HG03103 (cell line): ENCODE measurements around the gene GOLGA6A.

Experiments
- ATAC-seq: cut with Tn5 transposase; IDR thresholded peaks from one replicate; pipeline ENCODE4 v1.9.1; 2021; ENCODE audit warnings: low read depth; ENCODE audit not compliant: unreplicated experiment

The GOLGA6A gene

GRCh38 chr15:74038707-74039655 is 43.4 kb downstream of the GOLGA6A start:
- ATAC-seq, result no peak

- no peak for ATAC-seq
Observed at GRCh38 chr15:74037171-74038117, 44.9 kb downstream of the GOLGA6A start.

GRCh38 chr15:74036271-74037170 is 45.8 kb downstream of the GOLGA6A start:
- no peak for ATAC-seq

GRCh38 chr15:74035121-74036017 is 47.0 kb downstream of the GOLGA6A start:
- no peak for ATAC-seq

- ATAC-seq, result no peak
Observed at GRCh38 chr15:74034206-74034755, 48.1 kb downstream of the GOLGA6A start.

- no peak for ATAC-seq
Observed at GRCh38 chr15:74032606-74033561, 49.5 kb downstream of the GOLGA6A start.

- ATAC-seq, result no peak
Observed at GRCh38 chr15:74032046-74032445, 50.3 kb downstream of the GOLGA6A start.

GRCh38 chr15:74028646-74029045 is 53.7 kb downstream of the GOLGA6A start:
- ATAC-seq, result no peak

GRCh38 chr15:74027688-74028087 is 54.7 kb downstream of the GOLGA6A start:
- no peak for ATAC-seq

GRCh38 chr15:74025436-74025835 is 56.9 kb downstream of the GOLGA6A start:
- ATAC-seq, result no peak

- no peak for ATAC-seq
Observed at GRCh38 chr15:74024687-74025086, 57.7 kb downstream of the GOLGA6A start.

- ATAC-seq, result no peak
Observed at GRCh38 chr15:74022706-74023470, 59.5 kb downstream of the GOLGA6A start.
